Measurements from ENCODE around the gene ENTPD1.
"Not testable (repeated sequence)": the region's sequence is repeated elsewhere in the genome, so short reads cannot be mapped to it uniquely, and the experiment has no call there.

ENTPD1 gene

GRCh38 chr10:95756041-95756761, at the start of gene ENTPD1:
ENTPD1 (plus strand) TSS chr10:95756163; CDS start chr10:95756240, 77 bp downstream.
- DNase-seq: no peak

GRCh38 chr10:95706573-95706972, 49.4 kb upstream of the ENTPD1 start:
- no peak for DNase-seq

GRCh38 chr10:95706990-95707389, 49.0 kb upstream of the ENTPD1 start:
- DNase-seq: no peak

- DNase-seq: no peak
Observed at GRCh38 chr10:95711492-95711891, 44.5 kb upstream of the ENTPD1 start.

DNA sequence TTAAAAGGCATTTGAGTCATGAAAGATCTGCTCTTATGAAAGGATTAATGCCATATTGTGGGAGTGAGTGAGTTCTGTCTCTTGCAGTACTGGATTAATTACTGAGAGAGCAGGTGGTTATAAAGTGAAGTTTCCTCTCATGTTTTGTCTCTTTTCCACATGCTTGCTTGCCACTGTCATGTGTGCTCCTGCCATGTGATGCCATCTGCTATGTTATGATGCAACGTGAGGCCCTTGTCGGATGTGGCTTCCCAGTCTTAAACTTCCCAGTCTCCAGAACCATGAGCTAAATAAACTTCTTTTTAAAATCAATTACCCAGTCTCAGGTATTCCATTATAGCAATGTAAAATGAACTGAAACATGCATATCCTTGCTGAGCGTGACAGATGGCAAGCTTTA, 39.5 kb upstream of the ENTPD1 start:
- DNase-seq: no peak

GRCh38 chr10:95716866-95717265, 39.1 kb upstream of the ENTPD1 start:
- no peak for DNase-seq

GRCh38 chr10:95720745-95721144, 35.2 kb upstream of the ENTPD1 start:
- DNase-seq: not testable (repeated sequence)

- DNase-seq: not testable (repeated sequence)
Observed at GRCh38 chr10:95722496-95722895, 33.5 kb upstream of the ENTPD1 start.

- no peak for DNase-seq
Observed at GRCh38 chr10:95728526-95728925, 27.4 kb upstream of the ENTPD1 start.

- no peak for DNase-seq
Observed at GRCh38 chr10:95729323-95730055, 26.5 kb upstream of the ENTPD1 start.

GRCh38 chr10:95730233-95730632, 25.7 kb upstream of the ENTPD1 start:
- peak; percentile 61 for DNase-seq

GRCh38 chr10:95732907-95733306, 23.1 kb upstream of the ENTPD1 start:
- DNase-seq: not testable (repeated sequence)

GRCh38 chr10:95739056-95739455, 16.9 kb upstream of the ENTPD1 start:
- no peak for DNase-seq

- peak; percentile 41 for DNase-seq
Observed at GRCh38 chr10:95741807-95742467, 14.0 kb upstream of the ENTPD1 start.

GRCh38 chr10:95742485-95742884, 13.5 kb upstream of the ENTPD1 start:
- no peak for DNase-seq

- DNase-seq: no peak
Observed at GRCh38 chr10:95742962-95743535, 12.9 kb upstream of the ENTPD1 start.

- DNase-seq: no peak
Observed at GRCh38 chr10:95745501-95745900, 10.5 kb upstream of the ENTPD1 start.

- no peak for DNase-seq
Observed at GRCh38 chr10:95748349-95748748, 7.6 kb upstream of the ENTPD1 start.

- DNase-seq: no peak
Observed at GRCh38 chr10:95755511-95756004, 405 bp upstream of the ENTPD1 start.

DNA sequence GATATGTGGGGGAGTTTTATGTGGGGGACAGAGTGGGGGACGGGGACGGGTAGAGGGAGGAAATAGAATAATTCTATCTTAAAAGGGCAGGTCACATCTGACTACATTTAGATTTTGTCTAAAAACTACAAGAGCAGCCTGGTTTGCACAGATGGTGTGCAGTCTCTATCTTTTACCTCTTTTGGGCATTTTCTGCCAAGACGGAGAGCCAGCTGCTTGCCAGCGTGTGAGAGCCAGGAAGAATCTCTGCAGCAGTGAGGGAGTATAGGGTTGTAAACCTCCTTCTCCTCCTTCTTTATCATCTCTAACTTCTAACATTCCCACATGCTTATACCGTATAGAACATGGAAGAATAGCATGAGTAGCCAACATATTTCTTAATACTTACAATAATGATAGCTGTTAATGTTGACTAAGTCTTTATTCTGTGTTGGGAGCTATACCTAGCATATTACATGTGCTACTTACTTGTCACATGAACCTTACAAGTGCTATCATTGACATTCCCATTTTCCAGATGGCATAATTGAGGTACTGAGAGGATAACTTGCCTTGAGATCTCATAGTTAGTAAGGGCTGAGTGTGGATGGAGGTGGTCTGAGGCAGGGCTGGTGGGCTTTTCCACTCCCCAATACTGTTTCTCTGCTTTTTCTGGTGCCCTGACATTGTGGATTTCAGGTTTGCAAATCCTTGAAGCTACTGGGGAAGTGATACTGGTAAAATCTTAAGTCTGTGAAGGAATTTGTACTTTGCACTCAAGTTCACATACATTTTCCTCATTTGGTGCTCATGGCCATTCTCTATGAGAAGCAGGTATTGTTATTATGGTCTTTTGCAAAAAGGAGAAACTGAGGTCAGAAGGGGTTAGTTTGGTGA, 1.1 kb downstream of the ENTPD1 start:
- DNase-seq: no peak

GRCh38 chr10:95758351-95759025, 2.5 kb downstream of the ENTPD1 start:
- no peak for DNase-seq

Measured in RPMI8226 (cell line).